SK-N-MC (cell line): ENCODE data around the gene XPOT.

ENCODE experiments used
- DNase-seq: peaks from one replicate; pipeline ENCODE4 v3.0.0-alpha.2; 2011; ENCODE audit warnings: low read depth, low spot score
- H3K27ac ChIP-seq: fragments of 200-600 bp; sonication (generic); 2 replicates; pipeline ENCODE4 v1.5.1; 2016; ENCODE audit warnings: mixed run types
- H3K36me3 ChIP-seq: fragments of 200-600 bp; sonication (generic); 2 replicates; pipeline ENCODE4 v1.6.1; 2017; ENCODE audit warnings: antibody characterized with exemption, low read length, mixed read lengths; ENCODE audit not compliant: insufficient read depth
- H3K4me3 ChIP-seq: fragments of 200-600 bp; sonication (generic); 2 replicates; pipeline ENCODE4 v1.5.1; 2016
- H3K9ac ChIP-seq: fragments of 200-600 bp; sonication (generic); 2 replicates; pipeline ENCODE4 v1.8.0; 2017; ENCODE audit warnings: mixed run types, mixed read lengths; ENCODE audit not compliant: insufficient read length
- H3K9me3 ChIP-seq: fragments of 200-600 bp; sonication (generic); 2 replicates; pipeline ENCODE4 v1.6.1; 2017; ENCODE audit warnings: low read depth, mild to moderate bottlenecking, antibody characterized with exemption, low read length, moderate library complexity, mixed read lengths
- EZH2 ChIP-seq: fragments of 200-600 bp; sonication (generic); IDR thresholded peaks from one replicate; pipeline ENCODE4 v1.6.1; 2017; ENCODE audit warnings: antibody characterized with exemption
- FOXP2 ChIP-seq: optimal IDR thresholded peaks from 2 replicates; pipeline ENCODE3; 2011; ENCODE audit warnings: mild to moderate bottlenecking, moderate library complexity; ENCODE audit not compliant: insufficient read depth; ENCODE audit errors: extremely low read length, control extremely low read depth
- POLR2AphosphoS5 ChIP-seq: IDR thresholded peaks from 2 replicates; pipeline ENCODE4 v1.6.1; 2012; ENCODE audit warnings: mild to moderate bottlenecking, low read depth, low read length, borderline replicate concordance

XPOT gene

GRCh38 chr12:64493513-64493912 is 89.3 kb downstream of the XPOT start:
- H3K36me3 ChIP-seq, result peaks cover 56% of the 10 kb centered on the region
- H3K9ac ChIP-seq, result no peak overlapping the region

GRCh38 chr12:64494998-64495729 is 91.0 kb downstream of the XPOT start:
- H3K27ac ChIP-seq, result no peak overlapping the region
- no peaks in the 10 kb centered on the region for H3K9me3 ChIP-seq
- H3K9ac ChIP-seq, result no peak overlapping the region
- DNase-seq, result no peak
- H3K36me3 ChIP-seq, result peaks cover 53% of the 10 kb centered on the region
- TF ChIP-seq EZH2 (no peak), POLR2AphosphoS5 (no peak)
- no peak overlapping the region for H3K4me3 ChIP-seq

More at GRCh38 chr12:64493513-64493912, 89.3 kb downstream of the XPOT start:
- TF ChIP-seq FOXP2 (no peak), EZH2 (no peak), POLR2AphosphoS5 (no peak)
- Histone ChIP-seq H3K27ac (no peak overlapping the region), H3K9me3 (no peaks in the 10 kb centered on the region), H3K4me3 (no peak overlapping the region)
- DNase-seq, result no peak

GRCh38 chr12:64496839-64497400 is 92.7 kb downstream of the XPOT start:
- H3K9me3 ChIP-seq, result no peaks in the 10 kb centered on the region
- TF ChIP-seq POLR2AphosphoS5 (no peak), EZH2 (no peak), FOXP2 (no peak)

GRCh38 chr12:64497484-64497883 is 93.3 kb downstream of the XPOT start:
- H3K9ac ChIP-seq, result no peak overlapping the region
- TF ChIP-seq FOXP2 (no peak), POLR2AphosphoS5 (no peak), EZH2 (no peak)
- no peak for DNase-seq
- no peak overlapping the region for H3K27ac ChIP-seq
- H3K36me3 ChIP-seq, result peaks cover 52% of the 10 kb centered on the region
- no peaks in the 10 kb centered on the region for H3K9me3 ChIP-seq
- H3K4me3 ChIP-seq, result no peak overlapping the region

More at GRCh38 chr12:64496839-64497400, 92.7 kb downstream of the XPOT start:
- DNase-seq, result no peak
- Histone ChIP-seq H3K27ac (no peak overlapping the region), H3K9ac (no peak overlapping the region), H3K4me3 (no peak overlapping the region), H3K36me3 (peaks cover 52% of the 10 kb centered on the region)

- DNase-seq, result no peak
- Histone ChIP-seq H3K36me3 (peaks cover 52% of the 10 kb centered on the region), H3K9me3 (no peaks in the 10 kb centered on the region), H3K27ac (no peak overlapping the region), H3K9ac (no peak overlapping the region), H3K4me3 (no peak overlapping the region)
- no peak for TF ChIP-seq EZH2
- TF ChIP-seq FOXP2, result no peak
- TF ChIP-seq POLR2AphosphoS5, result no peak
These were observed 93.7 kb downstream of the XPOT start for GRCh38 chr12:64497903-64498302.

- Histone ChIP-seq H3K27ac (no peak overlapping the region), H3K36me3 (peaks cover 43% of the 10 kb centered on the region)
These were observed 96.2 kb downstream of the XPOT start for GRCh38 chr12:64500394-64500793.

More at GRCh38 chr12:64500394-64500793, 96.2 kb downstream of the XPOT start:
- no peak for DNase-seq
- Histone ChIP-seq H3K9ac (no peak overlapping the region), H3K4me3 (no peak overlapping the region), H3K9me3 (no peaks in the 10 kb centered on the region)
- TF ChIP-seq FOXP2 (no peak), POLR2AphosphoS5 (no peak), EZH2 (no peak)
